HG02870 (cell line): ENCODE results near the gene CANX.
A peak's percentile ranks its signal among the peaks of the same experiment; 100 is the strongest.
"Not testable (repeated sequence)": the region's sequence is repeated elsewhere in the genome, so short reads cannot be mapped to it uniquely, and the experiment has no call there.

ENCODE experiments used
- ATAC-seq: cut with Tn5 transposase; IDR thresholded peaks from one replicate; pipeline ENCODE4 v1.9.1; 2021; ENCODE audit warnings: mild to moderate bottlenecking, moderate library complexity; ENCODE audit not compliant: unreplicated experiment

The CANX gene

DNA sequence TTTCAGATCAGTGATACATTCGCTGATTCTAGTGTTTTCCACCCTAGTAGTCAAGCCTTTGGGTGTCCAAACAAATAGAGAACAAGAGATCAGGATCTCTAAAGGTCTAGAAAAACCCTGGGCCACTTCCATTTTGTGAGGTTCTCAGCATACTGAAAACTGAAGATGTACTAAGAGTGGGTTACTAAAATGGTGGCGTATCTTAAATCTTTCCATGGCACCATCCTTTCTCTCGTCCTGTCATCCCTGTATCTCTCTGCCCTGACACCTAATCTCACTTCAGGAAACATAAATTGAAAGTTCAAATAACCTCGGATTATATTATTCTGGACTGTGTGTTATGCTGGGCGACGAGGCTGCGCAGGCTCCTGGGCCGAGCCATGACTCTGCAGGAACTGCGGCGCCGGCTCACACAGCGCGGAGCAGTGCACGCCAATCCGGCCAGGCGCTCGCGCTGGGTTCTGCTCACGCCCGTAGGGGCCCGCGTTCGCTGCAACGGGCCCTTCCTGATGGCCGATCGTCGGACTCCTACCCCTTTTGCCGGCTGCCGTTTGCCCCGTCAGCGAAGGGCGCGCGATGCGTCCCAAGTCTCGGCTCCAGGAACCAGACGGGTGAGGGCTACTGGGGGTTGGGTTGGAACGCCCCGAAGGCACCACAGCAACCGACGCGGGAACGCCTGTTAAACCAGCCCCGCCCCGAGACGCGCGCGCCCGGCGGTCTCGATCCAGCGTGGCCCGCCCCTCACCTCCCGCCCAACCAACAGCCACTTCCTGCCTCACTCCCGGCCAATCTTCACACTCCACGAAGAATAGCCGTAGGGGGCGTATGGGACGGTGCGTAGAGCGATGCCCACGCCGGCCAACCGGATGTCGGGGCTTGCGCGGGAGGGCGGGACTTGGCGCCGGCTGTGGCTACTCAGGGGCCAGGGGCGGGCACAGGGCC, 503 bp upstream of the CANX start:
- peak; percentile 84 for ATAC-seq

DNA sequence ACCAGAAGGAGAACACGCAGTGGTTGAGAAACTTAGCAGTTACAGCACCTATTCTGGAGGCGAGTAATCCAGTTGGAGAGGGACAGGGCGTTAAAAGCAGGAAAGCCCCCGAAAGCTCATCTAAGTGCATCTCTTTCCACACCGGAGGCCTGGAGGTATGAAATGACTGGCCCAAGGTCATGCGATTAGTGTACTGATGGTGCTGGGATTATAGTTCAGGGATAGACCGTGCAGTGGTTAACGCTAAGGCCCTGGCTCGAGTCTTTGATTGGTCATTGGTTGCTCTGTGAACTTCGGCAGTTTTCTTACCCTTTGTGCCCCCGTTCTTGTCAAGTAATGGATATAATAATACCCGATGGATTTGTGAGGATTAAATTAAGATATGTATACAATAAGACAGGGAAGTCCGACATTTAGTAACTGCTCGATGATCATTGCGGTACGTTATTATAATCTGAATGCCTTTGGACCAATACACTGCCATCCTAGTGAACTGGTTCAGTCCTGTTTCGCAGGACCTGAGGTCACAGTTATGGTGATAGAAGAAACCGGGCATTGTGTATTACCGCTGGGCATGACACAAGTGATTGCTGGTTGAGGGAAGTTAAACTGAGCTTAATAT, 960 bp downstream of the CANX start:
- no peak for ATAC-seq

- no peak for ATAC-seq
Measured at GRCh38 chr5:179700401-179700918, 1.7 kb downstream of the CANX start.

DNA sequence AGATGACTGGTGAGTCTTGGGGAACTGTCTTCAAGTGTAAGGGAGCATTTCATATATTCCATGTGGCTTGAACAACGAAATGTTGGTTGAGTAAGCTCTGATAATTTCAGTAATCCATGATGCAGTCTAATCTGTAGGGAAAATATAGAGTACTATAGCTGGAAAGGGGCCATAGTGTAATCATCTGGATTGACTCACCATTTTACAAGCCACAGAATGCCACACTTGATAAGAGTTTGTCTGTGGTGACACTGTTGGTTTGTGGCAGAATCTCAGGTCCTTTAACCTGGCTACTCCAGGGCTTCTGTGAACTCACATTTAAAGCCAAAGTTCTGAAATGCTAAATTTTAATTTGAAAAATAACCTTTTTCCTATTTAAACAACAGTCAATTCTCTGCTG, 17.5 kb downstream of the CANX start:
- no peak for ATAC-seq

DNA sequence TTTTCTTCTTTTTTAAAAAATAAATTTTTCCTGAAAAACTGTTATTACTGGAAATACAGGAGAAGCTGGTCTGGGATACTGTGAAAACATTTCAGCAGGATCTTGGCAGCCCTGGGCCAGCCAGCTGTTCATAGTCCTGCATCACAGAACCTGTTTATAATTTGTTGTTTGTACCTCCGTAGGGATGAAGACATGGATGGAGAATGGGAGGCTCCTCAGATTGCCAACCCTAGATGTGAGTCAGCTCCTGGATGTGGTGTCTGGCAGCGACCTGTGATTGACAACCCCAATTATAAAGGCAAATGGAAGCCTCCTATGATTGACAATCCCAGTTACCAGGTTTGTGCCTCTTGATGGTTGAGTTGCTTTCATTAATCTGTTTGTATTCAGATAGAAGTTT, 21.5 kb downstream of the CANX start:
- ATAC-seq = no peak

- ATAC-seq = no peak
Measured at GRCh38 chr5:179724163-179724562, 25.4 kb downstream of the CANX start.

GRCh38 chr5:179727106-179727505, 28.3 kb downstream of the CANX start:
- ATAC-seq = no peak

- ATAC-seq = no peak
Measured at GRCh38 chr5:179729303-179729702, 30.5 kb downstream of the CANX start.

DNA sequence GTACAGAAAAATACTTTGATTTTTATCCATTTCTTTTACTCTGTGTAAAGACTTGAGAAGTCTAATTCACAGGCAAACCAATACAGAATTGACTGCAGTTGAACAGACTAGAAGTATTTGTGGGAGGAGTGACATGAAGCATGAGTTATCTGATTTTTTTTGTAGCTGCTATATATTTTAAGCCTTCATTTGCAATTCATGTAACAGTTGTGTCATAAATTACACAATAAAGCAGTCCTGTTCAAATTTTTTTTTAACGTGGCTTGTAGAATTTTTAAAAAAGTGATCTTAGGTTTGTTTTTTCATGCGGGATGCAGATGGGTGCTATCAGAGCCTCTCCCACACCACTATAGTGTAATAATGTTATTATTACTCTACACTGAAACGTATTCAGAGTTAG, 31.0 kb downstream of the CANX start:
- no peak for ATAC-seq

DNA sequence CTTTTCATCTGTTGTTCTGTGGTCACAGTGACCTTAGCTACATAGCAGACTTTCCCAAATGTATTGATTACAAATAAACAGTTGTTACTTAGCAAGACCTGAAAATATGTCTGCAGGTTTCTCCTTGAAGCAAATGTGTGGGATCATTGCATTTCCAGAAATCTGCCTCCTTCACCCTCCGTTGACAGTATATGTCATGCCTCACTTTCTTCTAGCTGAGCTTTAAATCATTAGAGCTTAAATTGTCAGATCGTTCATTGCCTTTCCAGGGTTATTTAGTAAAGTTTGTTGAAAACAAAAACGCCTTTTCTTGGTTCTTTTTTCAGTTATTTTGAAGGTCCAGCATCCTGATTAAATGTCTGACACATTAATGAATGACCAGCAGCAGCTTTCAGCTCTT, 31.6 kb downstream of the CANX start:
- ATAC-seq = no peak

DNA sequence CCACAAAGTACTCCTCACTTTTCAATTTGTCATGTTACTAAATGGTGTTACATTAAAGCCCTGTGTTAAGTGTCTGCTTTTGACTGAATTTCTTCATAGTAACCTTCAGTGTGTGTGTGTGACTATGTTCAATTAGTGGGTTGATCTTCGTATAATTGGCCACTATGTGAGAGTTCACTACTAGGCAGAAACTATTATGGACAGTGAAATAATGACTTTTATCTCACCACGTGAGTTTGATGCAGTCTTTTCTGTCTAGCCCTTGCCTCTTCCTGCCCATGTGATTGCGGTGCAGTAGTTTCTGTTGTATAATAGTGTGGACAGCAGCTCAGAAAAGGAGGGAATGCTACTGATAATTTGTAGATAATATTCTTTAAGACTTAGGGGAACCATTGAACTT, 32.1 kb downstream of the CANX start:
- ATAC-seq = no peak

DNA sequence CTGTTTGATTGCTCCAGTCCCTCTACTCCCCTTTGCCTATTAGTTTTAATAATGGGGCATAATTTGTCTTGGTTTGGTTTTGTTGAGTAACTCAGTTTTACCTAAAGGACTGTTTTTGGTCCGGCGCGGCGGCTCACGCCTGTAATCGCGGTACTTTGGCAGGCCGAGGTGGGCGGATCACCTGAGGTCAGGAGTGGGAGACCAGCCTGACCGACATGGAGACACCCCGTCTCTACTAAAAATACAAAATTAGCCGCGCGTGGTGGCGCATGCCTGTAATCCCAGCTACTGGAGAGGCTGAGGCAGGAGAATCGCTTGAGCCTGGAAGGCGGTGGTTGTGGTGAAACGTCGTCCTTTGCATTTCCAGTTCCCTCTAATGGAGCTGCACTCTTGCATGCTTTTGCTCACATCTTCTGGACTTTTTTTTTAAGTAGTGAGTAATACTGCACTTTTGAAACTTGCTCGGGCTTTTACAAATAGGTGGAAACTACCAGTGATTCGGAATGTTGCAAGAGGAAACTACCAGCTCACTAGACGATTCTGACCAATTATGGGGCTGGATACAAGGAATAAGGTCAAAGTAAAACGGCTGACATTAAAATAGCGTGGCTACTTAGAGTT, 33.1 kb downstream of the CANX start:
- ATAC-seq = peak; percentile 19

- ATAC-seq = peak; percentile 92
Measured at GRCh38 chr5:179732412-179732917, 33.7 kb downstream of the CANX start, which contains the start of gene MAML1. MAML1 (plus strand) TSS chr5:179732822; CDS start chr5:179733113, 291 bp downstream.

DNA sequence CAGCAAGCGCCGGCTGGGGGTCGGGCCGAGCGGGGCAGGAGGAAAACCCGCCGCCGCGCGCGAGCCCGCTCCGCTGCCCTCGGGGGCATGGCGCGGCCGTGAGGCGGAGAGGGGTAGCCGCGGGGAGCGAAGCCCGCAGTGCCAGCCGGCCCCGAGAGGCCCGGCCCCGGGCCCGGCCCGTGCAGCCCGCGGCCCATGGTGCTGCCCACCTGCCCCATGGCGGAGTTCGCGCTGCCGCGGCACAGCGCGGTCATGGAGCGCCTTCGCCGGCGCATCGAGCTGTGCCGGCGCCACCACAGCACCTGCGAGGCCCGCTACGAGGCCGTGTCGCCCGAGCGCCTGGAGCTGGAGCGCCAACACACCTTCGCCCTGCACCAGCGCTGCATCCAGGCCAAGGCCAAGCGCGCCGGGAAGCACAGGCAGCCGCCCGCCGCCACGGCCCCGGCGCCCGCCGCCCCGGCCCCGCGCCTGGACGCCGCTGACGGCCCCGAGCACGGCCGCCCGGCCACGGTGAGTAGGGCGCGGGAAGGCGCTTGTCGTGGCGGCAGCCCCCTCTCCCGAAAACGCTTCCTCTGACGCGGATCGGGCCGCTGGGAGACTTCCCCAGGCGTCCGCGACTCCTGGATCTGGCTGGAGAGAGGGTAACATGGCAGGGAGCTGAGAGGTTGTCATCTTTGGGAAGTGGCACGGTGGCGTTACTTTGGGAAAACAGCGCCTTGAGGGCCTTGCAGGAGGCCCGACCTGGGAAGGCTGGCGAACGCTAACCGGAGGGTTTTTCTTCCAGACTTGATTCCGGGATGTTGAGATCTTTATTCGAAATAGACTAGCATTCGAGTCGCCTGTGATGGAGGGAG, 34.4 kb downstream of the CANX start:
- peak; percentile 22 for ATAC-seq

- ATAC-seq = no peak
Measured at GRCh38 chr5:179733772-179734126, 35.0 kb downstream of the CANX start.

DNA sequence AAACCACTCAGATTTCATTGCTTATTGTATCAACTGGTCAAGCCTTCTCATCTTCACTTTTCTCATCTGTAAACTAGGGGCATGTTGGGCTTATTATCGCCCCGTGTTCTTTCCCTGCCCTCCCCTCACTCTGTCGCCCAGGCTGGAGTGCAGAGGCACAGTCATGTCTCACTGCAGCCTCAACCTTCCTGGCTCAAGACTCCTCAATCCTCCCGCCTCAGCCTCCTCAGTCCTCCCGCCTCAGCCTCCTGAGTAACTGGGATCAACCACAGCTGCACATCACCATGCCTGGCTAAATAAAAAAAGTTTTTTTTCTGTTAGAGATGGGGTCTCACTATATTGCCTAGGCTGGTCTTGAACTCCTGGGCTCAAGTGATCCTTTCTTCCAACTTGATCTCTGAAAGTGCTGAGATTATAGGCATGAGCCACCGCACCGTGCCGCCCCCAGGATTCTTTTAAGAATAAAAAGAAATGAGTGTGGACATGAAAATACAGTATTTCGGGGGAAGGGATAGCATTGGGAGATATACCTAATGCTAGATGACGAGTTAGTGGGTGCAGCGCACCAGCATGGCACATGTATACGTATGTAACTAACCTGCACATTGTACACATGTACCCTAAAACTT, 35.9 kb downstream of the CANX start:
- no peak for ATAC-seq

GRCh38 chr5:179738742-179739141, 40.0 kb downstream of the CANX start:
- no peak for ATAC-seq

DNA sequence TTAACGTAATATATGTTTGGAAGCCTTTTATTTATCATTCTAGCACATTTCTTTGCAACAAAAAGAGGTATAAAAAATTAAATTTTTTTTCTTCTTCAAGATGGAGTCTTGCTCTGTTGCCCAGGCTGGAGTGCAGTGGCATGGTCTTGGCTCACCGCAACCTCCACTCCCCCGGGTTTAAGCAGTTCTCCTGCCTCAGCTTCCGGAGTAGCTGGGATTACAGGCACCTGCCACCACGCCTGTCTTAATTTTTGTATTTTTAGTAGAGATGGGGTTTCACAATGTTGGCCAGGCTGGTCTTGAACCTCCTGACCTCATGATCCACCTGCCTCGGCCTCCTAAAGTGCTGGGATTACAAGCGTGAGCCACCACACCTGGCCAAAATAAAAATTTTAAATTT, 45.3 kb downstream of the CANX start:
- ATAC-seq = not testable (repeated sequence)

GRCh38 chr5:179746872-179747271, 48.1 kb downstream of the CANX start:
- ATAC-seq = no peak

GRCh38 chr5:179747811-179748210, 49.0 kb downstream of the CANX start:
- ATAC-seq = no peak
